HG02884 (cell line): Measurements from ENCODE around the gene PKDREJ.

Source experiments
- ATAC-seq: cut with Tn5 transposase; IDR thresholded peaks from one replicate; pipeline ENCODE4 v1.9.1; 2021; ENCODE audit warnings: mild to moderate bottlenecking, moderate library complexity; ENCODE audit not compliant: unreplicated experiment

The PKDREJ gene

DNA sequence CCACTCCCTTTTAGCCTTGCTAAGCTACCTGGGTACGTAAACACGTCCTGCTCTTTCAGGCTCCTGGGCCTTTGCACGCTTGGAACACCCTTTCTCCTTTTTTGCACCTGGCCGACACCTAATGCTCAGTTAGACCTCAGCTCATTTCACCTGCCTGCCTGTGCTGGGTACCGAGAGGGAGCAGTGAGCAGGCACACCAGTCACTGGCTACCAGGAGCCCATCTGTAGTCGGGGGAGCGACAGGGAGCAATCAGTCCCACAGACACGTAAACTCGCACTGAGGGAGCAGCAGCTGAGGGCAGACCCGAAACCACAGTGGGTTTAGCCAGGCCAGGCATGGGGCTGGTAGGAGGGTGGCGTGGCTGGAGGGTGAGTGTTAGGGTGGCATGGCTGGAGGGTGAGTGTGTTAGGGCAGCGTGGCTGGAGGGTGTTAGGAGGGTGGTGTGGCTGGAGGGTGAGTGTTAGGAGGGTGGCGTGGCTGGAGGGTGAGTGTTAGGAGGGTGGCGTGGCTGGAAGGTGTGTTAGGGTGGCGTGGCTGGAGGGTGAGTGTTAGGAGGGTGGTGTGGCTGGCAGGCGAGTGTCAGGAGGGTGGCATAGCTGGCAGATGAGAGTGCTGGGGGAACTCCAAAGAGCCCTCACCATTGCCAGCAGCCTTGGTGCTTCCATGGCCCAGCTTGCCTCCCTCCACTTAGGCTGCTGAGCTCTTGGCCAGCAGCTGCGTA, 27.1 kb upstream of the PKDREJ start:
- ATAC-seq: no peak

DNA sequence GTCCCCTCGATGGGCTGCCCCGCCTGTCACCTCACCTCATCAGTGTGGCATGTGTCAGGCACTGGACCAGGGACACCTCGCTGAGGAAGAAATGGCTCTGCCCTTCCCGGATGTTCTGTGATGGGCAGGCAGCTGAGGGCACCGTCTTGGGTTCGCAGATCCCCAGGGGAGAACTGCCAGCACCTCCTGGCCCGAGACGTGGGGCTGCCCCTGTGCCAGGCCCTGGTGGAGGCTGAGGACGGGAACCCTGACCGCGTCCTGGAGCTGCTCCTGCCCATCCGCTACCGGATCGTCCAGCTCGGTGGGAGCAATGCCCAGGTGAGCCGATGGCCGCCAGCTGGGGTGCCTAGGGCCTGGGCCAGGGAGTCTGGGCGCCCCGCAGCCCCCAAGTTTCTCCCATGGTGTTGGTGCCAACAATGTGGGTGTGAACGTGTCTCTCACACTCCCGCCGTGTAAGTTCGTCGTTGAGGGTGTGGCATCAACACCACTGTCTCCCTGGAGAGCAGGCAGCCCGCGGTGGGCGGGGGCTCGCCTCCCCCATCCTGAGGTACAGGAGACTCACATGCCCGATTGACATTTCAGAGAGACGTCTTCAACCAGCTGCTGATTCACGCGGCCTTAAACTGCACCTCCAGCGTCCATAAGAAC, 26.2 kb upstream of the PKDREJ start:
- ATAC-seq: no peak

DNA sequence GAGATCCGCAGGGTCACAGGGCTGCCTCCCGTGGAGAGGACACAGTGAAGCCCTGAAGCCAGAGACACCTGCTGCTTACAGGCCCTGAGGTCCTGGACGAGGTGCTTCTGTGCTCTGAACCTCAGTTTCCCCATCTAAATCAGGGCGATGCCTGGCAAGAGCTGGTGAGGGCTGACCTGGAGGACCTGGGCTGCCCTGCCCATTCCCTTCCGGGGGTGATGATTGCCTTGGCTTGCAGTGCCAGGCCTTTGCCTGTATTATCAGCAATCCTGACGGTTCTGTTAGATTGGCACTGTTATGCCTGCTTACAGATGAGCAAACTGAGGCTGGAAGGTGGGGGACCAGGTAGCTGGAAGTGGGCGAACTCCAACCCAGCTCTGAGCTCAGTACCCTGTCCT, 25.7 kb upstream of the PKDREJ start:
- ATAC-seq: no peak

GRCh38 chr22:46287873-46288751, 25.0 kb upstream of the PKDREJ start:
- ATAC-seq: no peak

- ATAC-seq: no peak
These were observed 24.1 kb upstream of the PKDREJ start for GRCh38 chr22:46286941-46287872.

DNA sequence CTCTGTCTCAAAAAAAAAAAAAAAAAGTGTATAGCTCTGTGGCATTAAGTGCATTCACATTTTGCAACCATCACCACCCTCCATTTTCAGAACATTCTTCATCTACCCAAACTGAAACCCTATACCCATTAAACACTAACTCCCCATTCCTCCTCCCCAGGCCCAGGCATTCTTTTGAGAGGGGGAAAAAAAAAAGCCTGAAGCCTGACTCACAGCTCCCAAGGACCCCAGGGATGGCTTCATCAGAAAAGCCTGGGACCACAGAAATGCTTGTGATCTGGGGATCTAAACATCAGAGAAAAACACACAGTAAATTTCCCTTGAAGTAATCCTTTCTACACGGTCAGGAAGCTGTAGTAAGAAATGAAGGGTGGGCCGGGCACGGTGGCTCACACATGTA, 22.9 kb upstream of the PKDREJ start:
- no peak for ATAC-seq

GRCh38 chr22:46281866-46282678, 18.9 kb upstream of the PKDREJ start:
- no peak for ATAC-seq

DNA sequence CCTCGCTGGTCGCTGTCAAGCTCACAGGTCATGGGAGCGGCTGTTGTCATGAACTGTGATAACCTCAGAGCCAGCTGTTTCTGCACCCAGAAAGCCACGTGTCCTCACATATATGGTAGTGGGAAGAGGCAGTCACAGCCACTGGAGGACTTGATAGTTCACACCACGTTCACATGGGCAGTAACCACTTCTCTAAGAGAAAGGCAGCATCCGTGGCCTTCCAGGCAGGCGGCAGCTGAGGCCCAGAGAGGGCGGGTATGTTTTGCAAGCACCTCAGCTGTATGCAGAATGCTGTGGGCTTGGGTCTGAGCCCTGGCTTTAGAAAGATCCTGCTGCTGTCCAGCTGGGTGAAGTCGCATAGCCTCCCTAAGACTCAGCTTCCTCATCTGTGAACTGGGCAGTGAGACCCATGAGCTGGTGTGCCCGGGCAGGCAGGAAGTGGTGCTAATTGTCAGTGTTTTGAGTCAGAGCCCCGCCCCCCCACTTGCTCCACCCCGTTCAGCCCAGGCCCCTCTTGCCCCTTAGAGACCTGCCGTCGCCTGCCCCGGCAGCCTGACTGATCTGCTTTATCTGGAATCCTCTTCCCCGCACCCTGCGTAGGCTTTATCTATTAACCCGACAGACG, 18.0 kb upstream of the PKDREJ start:
- ATAC-seq: no peak

- ATAC-seq: no peak
These were observed 17.1 kb upstream of the PKDREJ start for GRCh38 chr22:46280063-46280817.

GRCh38 chr22:46278656-46279645, 15.8 kb upstream of the PKDREJ start:
- no peak for ATAC-seq

DNA sequence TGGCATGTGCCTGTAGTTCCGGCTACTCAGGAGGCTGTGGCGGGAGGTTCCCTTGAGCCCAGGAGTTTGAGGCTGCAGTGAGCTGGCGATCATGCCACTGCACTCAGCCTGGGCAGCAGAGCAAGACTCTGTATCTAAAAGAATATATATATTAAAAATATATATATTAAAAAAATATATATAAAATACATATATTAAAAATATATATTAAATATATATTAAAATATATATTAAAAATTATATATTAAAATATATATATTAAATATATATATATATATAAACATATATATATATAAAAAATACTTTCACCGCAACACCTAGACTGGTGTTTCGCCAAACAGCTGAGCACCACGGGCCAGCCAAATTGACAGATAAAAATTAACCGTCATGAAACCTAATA, 13.4 kb upstream of the PKDREJ start:
- no peak for ATAC-seq

- no peak for ATAC-seq
These were observed 12.4 kb upstream of the PKDREJ start for GRCh38 chr22:46275455-46276122.

DNA sequence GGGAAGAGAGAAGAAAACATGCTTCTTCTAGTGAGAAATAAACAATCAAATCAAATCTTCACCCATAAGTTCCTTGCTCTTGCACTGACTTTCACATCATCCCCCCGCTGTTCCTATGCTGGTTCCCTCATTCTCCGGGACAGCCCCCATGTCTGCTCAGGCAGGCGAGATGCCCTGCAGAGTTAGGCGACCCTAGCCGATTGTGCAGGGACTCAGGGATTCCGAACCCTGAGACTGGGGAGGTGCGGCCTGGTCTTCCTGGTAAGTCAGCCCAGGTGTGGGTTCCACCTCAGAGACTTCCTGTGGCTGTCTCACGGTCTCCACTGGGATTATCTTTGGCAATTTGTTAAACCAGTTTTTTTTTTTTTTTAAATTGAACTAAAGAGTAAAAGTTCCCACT, 11.2 kb upstream of the PKDREJ start:
- no peak for ATAC-seq

- no peak for ATAC-seq
These were observed 10.4 kb upstream of the PKDREJ start for GRCh38 chr22:46273432-46274148.

- ATAC-seq: no peak
These were observed 9.8 kb upstream of the PKDREJ start for GRCh38 chr22:46272762-46273431.

DNA sequence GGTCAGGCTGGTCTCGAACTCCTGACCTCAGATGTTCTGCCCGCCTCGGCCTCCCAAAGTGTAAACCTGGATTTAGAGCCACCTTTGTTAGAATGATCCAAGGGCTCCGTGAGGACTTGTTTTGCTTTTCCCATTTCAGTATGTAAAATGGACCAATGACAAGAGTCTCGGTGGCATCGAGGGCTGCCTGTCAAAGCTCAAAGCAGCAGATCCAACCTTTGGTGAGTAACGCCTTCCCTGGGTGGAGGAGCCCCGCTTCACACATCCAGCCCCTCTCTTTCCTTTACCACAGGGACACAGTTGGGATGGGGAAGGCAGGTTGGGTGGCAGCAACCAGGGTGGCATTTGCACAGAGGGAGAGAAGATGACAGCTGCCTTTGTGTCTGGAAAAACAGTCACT, 9.1 kb upstream of the PKDREJ start:
- ATAC-seq: no peak
